Superior temporal gyrus (tissue), 1 donor: ENCODE data around the gene EIF2AK3.

Source experiments
- DNase-seq: peaks from one replicate; pipeline ENCODE4 v3.0.0-alpha.2; 2016; ENCODE audit errors: extremely low spot score

EIF2AK3 gene

GRCh38 chr2:88540346-88540745 lies 86.9 kb downstream of the EIF2AK3 start:
- DNase-seq: no peak

GRCh38 chr2:88538362-88538917 lies 88.8 kb downstream of the EIF2AK3 start:
- no peak for DNase-seq

- DNase-seq: no peak
Measured at GRCh38 chr2:88537640-88538039, 89.6 kb downstream of the EIF2AK3 start.

DNA sequence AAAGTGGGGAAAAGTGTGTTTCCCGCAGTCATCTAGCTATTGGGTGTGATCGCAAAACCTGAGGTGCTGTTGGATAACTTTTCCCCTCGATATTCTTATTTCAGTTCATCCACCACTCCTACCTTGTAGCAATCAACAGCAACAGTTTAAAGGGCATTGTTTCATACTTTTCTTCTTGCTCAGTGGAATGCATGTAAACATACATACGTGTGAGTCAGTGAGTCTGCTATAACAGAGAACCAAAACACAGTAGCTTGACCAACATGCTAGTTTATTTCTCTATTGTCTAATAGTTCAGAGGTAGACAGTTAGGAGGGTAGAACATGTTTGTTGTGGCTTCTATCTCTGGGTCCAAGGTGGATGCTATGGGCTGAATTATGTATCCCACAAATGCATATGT lies 97.2 kb downstream of the EIF2AK3 start:
- no peak for DNase-seq

GRCh38 chr2:88521445-88522073 lies 105.7 kb downstream of the EIF2AK3 start:
- DNase-seq: no peak

DNA sequence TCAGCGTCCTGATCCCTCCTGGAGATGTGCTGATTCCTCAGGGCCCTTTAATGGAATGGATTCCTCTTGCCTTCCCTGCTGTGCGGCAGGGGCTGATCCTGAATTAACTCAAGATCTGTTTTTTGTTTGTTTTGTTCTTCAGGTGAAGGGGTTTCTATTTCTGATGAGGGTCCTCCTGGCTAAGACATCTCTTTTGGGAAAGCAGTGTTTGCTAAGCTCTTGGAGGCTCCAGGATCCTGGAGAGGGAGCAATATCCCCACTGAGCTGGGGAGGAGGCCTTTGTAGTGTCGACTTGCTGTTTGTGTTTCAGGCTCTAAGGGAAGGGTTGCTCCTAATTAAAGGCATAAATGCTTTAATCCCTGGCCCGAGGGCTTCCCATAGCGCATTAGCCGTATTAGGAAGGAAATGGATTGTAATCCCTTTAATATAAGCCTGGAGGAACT lies 109.5 kb downstream of the EIF2AK3 start:
- DNase-seq: no peak
